GM21367 (cell line): ENCODE data around the gene HMGN2.
"Not testable (repeated sequence)": the region's sequence is repeated elsewhere in the genome, so short reads cannot be mapped to it uniquely, and the experiment has no call there.

ENCODE experiments used
- ATAC-seq: cut with Tn5 transposase; IDR thresholded peaks from one replicate; pipeline ENCODE4 v1.9.1; 2021; ENCODE audit not compliant: unreplicated experiment

The HMGN2 gene

GRCh38 chr1:26476958-26477357 lies 4.7 kb downstream of the HMGN2 start:
- ATAC-seq: no peak

DNA sequence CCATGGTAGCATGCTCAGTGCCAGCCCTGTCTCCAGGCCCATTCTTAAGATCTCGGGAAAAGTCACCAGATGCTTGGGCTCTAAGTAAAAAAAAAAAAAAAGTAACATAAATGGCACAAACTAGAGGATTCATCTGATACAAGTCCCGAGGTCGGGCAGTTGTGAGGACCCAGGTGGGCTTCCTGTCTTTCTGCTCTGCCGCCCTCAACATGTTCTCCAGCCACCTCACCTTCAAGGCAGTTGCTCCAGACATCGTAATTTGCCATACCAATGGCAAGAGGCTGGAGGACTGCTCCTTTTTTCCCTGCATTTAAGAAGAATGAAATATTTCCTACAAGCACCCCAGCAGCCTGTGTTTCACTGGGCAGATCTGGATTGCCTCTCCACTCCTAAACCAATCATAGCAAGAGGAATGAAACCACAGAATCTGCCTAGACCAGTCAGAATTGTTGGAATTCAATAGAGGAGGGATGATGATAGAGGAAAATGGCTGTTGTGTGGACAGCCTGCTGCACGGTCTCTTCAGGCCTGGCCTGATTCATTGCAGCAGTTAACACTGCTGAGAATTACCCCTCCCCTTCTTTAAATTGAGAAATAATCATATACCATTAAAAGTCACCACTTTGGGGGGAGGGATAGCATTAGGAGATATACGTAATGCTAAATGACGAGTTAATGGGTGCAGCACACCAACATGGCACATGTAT lies 5.4 kb downstream of the HMGN2 start:
- ATAC-seq: no peak

DNA sequence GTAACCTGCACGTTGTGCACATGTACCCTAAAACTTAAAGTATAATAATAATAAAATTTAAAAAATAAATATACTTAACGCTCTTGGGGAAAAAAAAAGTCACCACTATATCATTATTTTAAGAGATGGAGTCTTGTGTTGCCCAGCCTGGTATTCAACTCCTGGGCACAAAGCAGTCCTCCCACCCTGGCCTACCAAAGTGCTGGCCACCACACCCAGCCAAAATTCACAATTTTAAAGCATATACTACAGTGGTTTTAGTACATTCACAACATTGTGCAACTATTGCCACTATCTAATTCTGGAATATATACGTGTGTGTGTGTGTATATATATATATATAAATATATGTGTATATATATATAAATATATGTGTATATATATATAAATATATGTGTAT lies 5.9 kb downstream of the HMGN2 start:
- ATAC-seq: no peak

DNA sequence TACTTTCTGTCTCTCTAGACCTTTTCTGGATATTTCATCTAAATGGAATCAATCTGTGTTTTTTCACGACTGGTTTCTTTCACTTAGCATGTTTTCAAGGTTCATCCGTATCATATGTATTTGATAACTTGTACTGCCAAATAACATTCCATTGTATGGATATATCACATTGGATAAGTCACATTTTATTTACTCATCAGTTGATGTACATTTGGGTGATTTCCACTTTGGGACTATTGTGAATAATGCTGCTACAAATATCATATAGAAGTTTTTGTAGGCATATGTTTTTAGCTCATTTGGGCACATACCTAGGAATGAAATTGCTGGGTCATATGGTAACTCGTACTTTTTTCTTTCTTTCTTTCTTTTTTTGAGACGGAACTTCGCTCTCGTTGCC lies 6.7 kb downstream of the HMGN2 start:
- no peak for ATAC-seq

- no peak for ATAC-seq
These were observed 10.7 kb downstream of the HMGN2 start for GRCh38 chr1:26482921-26483320.

DNA sequence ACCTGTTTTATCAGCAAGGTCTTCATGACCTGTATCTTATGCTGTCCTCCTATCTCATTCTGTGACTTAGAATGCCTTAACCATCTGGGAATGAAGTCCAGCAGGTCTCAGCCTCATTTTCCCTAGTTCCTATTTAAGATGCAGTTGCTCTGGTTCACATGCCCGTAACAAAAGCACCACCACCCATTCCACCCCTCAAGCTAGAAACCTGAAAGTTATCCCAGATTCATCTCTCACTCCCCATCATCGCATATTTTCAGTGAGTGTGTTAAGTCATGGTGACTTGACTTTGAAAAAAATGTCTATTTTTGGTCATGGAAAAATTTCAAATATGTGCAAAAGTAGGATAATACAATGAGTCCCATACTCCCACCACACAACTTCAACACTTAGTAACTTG lies 11.7 kb downstream of the HMGN2 start:
- no peak for ATAC-seq

DNA sequence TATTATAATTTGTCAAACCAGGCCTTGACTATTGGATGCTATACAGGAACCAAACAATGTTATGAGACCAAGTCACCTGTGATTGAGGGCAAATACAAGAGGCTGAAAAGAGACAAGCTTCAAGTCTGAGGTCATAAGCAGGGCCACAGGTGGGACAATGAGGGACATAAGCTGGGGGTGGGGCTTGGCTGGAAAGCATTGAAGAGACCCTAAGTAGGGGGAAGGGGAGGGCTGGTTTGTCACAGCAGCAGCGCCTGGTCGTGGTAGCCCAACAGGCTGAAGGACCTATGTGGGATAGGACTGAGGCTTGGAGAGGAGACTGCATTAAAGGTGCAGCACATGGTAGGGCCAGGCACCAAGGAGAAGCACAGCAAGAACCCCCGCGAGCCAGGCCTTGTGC lies 17.9 kb downstream of the HMGN2 start:
- ATAC-seq: no peak

GRCh38 chr1:26493267-26493666 lies 21.0 kb downstream of the HMGN2 start:
- no peak for ATAC-seq

DNA sequence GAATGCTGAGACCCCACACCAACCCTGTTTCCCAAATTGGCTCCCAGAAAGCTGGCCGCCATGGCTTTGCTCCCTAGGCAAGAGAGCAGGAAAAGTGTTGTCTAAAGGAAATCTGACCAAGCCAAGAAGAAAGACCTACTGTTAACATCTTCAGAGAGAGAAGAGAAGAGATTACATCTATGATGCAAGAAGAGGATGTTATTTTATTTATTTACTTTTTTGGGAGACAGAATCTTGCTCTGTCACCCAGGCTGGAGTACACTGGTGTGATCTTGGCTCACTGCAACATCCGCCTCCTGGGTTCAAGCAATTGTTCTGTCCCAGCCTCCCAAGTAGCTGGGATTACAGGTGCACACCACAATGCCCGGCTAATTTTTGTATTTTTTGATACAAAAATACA lies 21.7 kb downstream of the HMGN2 start:
- no peak for ATAC-seq

- no peak for ATAC-seq
These were observed 24.6 kb downstream of the HMGN2 start for GRCh38 chr1:26496861-26497260.

DNA sequence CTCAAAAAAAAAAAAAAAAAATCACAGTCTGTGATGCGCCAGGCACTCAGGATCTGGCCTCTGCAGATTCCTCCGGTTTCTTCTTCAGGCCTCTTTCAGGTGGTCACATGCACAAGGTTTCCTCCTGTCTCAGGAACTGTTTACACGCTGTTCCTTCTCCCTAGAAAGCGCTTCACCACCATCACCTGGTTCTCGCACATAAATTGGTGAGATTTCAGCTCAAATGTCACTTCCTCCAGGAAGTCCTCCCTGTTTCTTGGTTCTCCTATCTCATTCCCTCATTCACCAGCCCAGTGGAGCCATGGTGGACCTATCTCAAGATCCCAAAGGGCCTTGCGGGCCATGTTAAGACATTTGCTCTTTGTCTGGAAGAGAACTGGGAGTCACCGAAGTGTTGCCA lies 26.7 kb downstream of the HMGN2 start:
- no peak for ATAC-seq

DNA sequence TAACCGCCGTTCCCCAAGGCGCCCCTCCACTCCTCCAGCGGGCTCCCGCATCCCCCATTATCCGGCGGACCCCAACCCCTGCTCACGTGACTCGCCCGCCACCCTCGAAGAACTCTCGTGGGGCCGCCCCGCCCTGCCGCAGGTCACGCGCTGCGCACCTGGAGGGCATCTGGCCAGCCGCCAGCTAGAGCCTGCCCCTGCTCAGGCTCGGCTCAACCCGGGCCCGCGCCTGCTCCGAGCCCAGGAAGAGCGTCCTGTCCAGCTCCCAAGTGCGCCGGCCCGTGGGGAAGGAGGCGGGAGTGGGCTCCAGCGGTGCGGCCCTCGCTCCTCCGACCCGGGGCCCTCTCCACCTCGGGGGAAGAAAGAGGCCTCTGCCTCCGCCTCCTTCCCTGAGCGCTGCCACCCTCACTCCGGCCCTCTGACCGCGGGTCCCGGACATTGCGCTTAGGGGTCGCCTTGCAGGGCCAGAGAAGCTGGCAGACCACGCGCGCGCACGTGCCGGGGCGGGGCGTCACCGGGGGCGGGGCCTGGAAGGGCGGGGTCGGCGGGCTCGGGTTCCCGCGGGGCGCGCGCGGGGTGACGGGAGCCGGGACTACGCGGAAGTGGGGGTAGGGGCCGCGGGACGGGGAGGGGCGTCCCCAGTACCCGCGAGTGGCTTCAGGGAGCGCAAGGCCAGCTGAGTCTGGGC lies 28.4 kb downstream of the HMGN2 start:
- ATAC-seq: peak; percentile 44

DNA sequence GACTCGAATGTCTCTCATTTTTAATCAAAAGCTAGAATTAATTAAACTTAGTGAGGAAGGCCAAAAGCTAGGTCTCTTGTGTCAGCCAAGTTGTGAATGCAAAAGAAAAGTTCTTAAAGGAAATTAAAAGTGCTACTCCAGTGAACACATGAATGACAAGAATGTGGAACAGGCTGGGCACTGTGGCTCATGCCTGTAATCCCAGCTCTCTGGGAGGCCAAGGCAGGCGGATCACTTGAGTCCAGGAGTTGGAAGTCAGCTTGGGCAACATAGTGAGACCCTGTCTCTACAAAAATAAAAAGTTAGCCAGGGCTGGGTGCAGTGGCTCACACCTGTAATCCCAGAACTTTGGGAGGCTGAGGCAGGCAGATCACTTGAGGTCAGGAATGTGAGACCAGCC lies 38.5 kb downstream of the HMGN2 start:
- ATAC-seq: not testable (repeated sequence)

DNA sequence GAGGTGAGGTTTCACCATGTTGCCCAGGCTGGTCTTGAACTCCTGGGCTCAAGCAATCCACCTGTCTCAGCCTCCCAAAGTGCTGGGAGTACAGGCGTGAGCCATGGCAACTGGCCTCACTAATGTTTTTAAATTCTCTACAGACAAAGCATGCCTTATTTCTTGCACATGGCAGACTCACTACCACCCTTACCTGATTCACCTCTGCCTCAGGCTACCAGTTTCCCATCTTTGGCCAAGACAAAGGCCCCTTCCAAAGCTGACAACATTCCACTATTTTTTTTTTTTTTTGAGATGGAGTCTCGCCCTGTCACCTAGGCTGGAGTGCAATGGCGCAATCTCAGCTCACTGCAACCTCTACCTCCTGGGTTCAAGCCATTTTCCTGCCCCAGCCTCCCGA lies 43.6 kb downstream of the HMGN2 start:
- not testable (repeated sequence) for ATAC-seq

GRCh38 chr1:26516987-26517765 lies 44.9 kb downstream of the HMGN2 start:
- ATAC-seq: no peak

DNA sequence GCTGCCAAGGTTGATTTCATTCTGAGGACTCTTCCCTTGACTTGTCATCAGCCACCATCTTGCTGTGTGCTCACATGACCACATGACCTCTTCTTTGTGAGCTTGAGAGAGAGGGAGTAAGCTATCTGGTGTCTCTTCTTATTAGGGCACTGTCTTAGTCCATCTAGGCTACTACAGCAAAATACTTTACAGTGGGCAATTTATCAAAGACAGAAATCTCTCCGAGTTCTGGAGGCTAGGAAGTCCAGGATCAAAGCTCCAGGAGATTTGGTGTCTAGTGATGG lies 45.5 kb downstream of the HMGN2 start:
- no peak for ATAC-seq

GRCh38 chr1:26518355-26518754 lies 46.1 kb downstream of the HMGN2 start:
- ATAC-seq: no peak

- no peak for ATAC-seq
These were observed 48.1 kb downstream of the HMGN2 start for GRCh38 chr1:26520339-26520738.

DNA sequence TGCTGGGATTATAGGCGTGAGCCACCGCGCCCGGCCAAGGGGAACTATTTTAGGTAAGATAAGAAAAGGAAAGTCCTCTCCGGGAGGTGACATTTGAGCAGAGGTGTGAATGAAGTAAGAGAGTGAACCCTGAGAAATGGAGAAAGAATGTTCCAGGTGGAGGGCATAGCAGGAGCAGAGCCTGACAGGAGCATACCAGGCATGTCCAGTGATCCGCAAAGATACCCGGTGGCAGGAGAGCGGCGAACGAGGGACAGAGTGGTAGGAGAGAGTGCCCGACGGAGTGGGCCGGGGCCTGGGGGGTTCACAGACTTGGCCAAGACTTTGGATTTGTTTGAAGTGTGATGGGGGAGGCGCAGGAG lies 49.4 kb downstream of the HMGN2 start:
- ATAC-seq: no peak

DNA sequence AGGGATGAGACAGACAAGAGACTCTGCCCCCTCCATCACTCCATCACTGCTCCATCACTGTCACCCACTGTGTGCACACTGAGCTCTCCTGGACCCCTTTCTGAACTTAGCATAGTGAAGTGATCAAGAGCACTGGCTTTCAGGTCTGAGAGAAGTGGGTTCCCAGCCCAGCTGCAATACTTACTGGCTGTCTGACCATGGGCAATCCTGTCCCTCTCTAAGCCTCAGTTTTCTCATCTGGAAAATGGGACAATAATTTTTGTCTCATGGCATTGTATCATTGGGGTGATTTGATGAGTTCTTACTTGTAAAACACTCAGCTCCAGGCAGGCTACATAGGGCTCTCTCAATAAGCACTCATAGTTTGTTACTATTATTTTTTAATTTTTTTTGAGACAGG lies 49.8 kb downstream of the HMGN2 start:
- ATAC-seq: no peak

DNA sequence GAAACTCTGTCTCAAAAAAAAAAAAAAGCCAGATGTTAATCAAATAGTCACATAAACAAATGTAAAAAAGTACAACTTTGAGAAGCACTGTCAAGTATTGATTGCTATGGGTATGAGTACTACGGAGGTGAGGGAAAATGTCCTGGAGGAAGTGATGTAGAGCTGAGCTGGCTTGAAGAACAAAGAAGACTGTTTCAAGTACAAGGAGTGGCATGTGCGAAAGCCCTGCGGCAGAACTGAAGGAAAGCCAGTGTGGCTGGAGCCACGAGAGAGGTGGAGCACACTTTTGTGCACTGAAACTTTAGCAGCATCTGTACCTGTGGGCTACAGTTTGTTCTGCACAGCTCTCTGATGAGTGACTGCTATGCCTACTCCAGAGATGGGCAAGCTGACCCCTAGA lies 51.9 kb downstream of the HMGN2 start:
- ATAC-seq: no peak
